Activated T-helper 2 cell treated with anti-CD3 and anti-CD28 coated beads, Interferon-gamma antibody, Interleukin-2, Interleukin-4, amounts not matched to agents 10 μg/mL and 5 μg/mL and 100 μg/mL, durations not matched to agents 14 hours and 24 hours and 36 hours (primary cell): ENCODE data around the gene KCNK7. TPM values are rescaled to one million over a fixed set of nuclear protein-coding genes. Genes with fewer than 3 reads are reported as not detected.

ENCODE experiments used
- DNase-seq: peaks from one replicate; pipeline ENCODE4 v3.0.0; 2021; ENCODE audit warnings: low spot score
- H3K27ac Mint-ChIP-seq: one replicate; pipeline ENCODE4 v1.8.0; 2021; ENCODE audit warnings: mixed read lengths
- H3K27me3 Mint-ChIP-seq: one replicate; pipeline ENCODE4 v1.8.0; 2021; ENCODE audit warnings: low read depth, mixed read lengths
- H3K36me3 Mint-ChIP-seq: one replicate; pipeline ENCODE4 v1.8.0; 2021; ENCODE audit warnings: low read depth, mixed read lengths
- H3K4me1 Mint-ChIP-seq: one replicate; pipeline ENCODE4 v1.8.0; 2021; ENCODE audit warnings: low read depth, mixed read lengths
- H3K4me3 Mint-ChIP-seq: one replicate; pipeline ENCODE4 v1.8.0; 2021; ENCODE audit warnings: low read depth, mild to moderate bottlenecking, moderate library complexity, mixed read lengths
- H3K9me3 Mint-ChIP-seq: one replicate; pipeline ENCODE4 v1.8.0; 2021; ENCODE audit warnings: mixed read lengths
- intact Hi-C: fragments of 100-400 bp; cut with micrococcal nuclease; formaldehyde crosslinking; loops from one replicate; pipeline ENCODE4 v1.15.1; 2023
- total RNA-seq: library from RNA; stranded (reverse); gene quantifications from 2 replicates; pipeline ENCODE4 v1.2.3, GENCODE V29; 2022

KCNK7 gene
- total RNA-seq, 1 donor from 2014 or later = 0.78 TPM

DNA sequence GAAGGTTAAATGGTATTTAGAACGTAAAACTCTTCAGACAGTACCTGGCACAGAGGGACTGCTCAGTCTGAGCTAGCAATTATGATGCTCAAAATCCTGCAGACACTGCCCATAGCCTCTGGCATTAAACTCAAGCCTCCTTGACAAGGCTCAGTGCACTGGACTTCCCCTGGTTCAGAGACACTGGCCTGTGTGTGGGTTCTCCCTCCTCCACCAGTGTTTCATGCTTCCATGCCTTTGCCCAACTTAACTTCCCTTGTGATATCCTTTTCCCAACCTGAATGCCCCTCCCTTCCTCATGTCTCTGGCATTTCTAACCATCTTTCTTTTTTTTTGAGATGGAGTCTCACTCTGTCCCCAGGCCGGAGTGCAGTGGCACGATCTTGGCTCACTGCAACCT lies 46.5 kb downstream of the KCNK7 start:
- H3K4me1 Mint-ChIP-seq = peaks cover 48% of the 10 kb centered on the region
- no peak overlapping the region for H3K4me3 Mint-ChIP-seq
- no peak overlapping the region for H3K27ac Mint-ChIP-seq
- intact Hi-C loops = no loop called here
- H3K27me3 Mint-ChIP-seq = no peaks in the 10 kb centered on the region
- H3K9me3 Mint-ChIP-seq = no peaks in the 10 kb centered on the region
- DNase-seq = no peak
- H3K36me3 Mint-ChIP-seq = peaks cover 59% of the 10 kb centered on the region

GRCh38 chr11:65548395-65548794 lies 47.2 kb downstream of the KCNK7 start:
- no peaks in the 10 kb centered on the region for H3K9me3 Mint-ChIP-seq
- intact Hi-C loops = no loop called here
- peak overlapping the region; percentile 14 for H3K4me3 Mint-ChIP-seq
- DNase-seq = no peak
- H3K4me1 Mint-ChIP-seq = peaks cover 48% of the 10 kb centered on the region
- H3K36me3 Mint-ChIP-seq = peaks cover 63% of the 10 kb centered on the region
- peak overlapping the region; percentile 20 for H3K27ac Mint-ChIP-seq
- H3K27me3 Mint-ChIP-seq = no peaks in the 10 kb centered on the region

DNA sequence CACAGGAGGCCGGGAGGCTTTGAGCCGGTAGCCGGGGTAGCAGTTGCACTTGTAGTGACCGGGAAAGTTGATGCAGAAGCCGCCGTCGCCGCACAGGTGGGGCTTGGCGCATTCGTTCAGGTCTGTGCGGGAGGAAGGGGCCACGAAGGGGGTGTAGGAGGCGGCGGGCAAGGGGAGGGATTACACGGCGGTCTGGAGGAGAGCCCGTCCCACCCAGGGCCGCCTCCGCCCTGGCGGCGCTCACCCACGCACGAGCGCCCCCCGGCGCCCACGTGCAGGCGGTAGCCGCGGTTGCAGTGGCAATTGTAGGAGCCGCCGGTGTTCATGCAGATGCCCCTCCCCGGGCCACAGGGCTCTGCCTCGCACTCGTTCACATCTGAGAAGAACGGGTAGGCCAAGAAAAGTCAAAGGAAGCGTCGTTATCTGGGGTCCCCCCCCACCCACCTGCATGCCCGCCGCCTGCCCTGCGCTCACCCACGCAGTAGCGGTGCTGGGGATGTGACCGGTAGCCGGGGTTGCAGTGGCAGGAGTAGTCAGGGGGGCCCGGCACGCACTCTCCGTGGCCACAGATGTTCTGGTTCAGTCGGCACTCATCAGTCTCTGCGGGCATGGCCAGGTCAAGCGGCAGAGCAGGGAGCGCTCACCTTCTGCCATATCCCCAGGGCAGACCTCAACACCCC lies 48.0 kb downstream of the KCNK7 start:
- H3K27ac Mint-ChIP-seq = peak overlapping the region; percentile 20
- no peaks in the 10 kb centered on the region for H3K27me3 Mint-ChIP-seq
- DNase-seq = no peak
- intact Hi-C loops = no loop called here
- H3K4me3 Mint-ChIP-seq = no peak overlapping the region
- H3K4me1 Mint-ChIP-seq = peaks cover 44% of the 10 kb centered on the region
- H3K36me3 Mint-ChIP-seq = peaks cover 67% of the 10 kb centered on the region
- H3K9me3 Mint-ChIP-seq = no peaks in the 10 kb centered on the region

DNA sequence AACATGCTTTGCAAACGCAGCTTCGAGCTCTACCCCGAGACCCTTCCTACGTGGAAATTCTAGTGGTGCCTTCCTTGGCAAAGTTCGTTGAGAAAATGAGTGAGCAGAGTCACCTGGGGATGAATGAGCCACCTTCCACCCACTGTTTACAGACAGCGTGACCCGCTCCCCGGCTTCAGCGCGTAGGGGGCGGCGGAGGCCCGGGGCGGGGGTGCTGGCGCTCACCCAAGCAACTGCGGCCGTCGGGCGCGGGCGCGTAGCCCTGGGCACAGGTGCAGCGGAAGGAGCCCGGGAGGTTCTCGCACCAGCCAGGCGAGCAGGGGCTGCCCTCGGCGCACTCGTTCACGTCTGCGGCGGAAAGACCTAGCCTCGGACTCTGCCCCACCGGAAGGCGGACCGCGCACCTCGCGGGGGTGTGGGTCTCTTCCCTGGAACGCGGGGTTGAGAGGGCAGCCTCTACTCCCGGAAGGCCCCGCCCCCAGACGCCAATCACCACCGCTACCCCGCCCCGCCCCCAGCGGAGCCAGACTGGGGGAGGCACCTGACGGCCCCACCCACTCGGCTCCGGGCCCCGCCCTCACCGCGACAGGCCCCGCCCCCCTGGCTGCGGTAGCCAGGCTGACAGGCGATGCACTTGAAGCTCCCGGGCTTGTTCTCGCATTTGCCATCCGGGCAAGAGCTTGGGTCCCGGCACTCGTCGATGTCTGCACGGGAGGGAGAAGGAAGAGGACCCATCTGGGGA lies 49.2 kb downstream of the KCNK7 start:
- Mint-ChIP-seq H3K4me1 (peaks cover 35% of the 10 kb centered on the region), H3K36me3 (peaks cover 60% of the 10 kb centered on the region), H3K4me3 (peak overlapping the region; percentile 76), H3K27ac (peak overlapping the region; percentile 81), H3K27me3 (no peaks in the 10 kb centered on the region), H3K9me3 (no peaks in the 10 kb centered on the region)
- DNase-seq = peak; percentile 97
- intact Hi-C loops = loop anchor here (1.0 kb wide), 2 partner anchors 24 to 29 kb away; partner anchors contain the start of gene ZNRD2

- Mint-ChIP-seq H3K27ac (peak overlapping the region; percentile 81), H3K9me3 (no peaks in the 10 kb centered on the region), H3K4me1 (peaks cover 35% of the 10 kb centered on the region), H3K4me3 (peak overlapping the region; percentile 76), H3K36me3 (peaks cover 55% of the 10 kb centered on the region), H3K27me3 (no peaks in the 10 kb centered on the region)
- intact Hi-C loops = loop anchor here (1.0 kb wide), 2 partner anchors 24 to 29 kb away; partner anchors contain the start of gene ZNRD2
- no peak for DNase-seq
These were observed 49.8 kb downstream of the KCNK7 start for GRCh38 chr11:65545853-65546216.

Other genes with a start within 250 kb of the KCNK7 start
- 1.3 and 1.6 TPM in 2 replicates for gene TIGD3, start 241.0 kb downstream of the KCNK7 start, total RNA-seq
- 14.6 and 16.3 TPM in 2 replicates for gene SLC25A45, start 213.2 kb downstream of the KCNK7 start, total RNA-seq
- 39.7 and 39.8 TPM in 2 replicates for gene FRMD8, start 209.2 kb downstream of the KCNK7 start, total RNA-seq
- 422 and 430 TPM in 2 replicates for gene NEAT1, start 173.0 kb downstream of the KCNK7 start, total RNA-seq
- 4,338 and 4,347 TPM in 2 replicates for gene MALAT1, start 96.8 kb downstream of the KCNK7 start, total RNA-seq
- gene SCYL1, start 70.7 kb downstream of the KCNK7 start, total RNA-seq = 94.4 and 95.8 TPM in 2 replicates
- 85.3 and 86.4 TPM in 2 replicates for gene LTBP3, start 37.4 kb downstream of the KCNK7 start, total RNA-seq
- 63.6 and 63.8 TPM in 2 replicates for gene ZNRD2, start 25.3 kb downstream of the KCNK7 start, total RNA-seq
- gene FAM89B, start 23.3 kb downstream of the KCNK7 start, total RNA-seq = 31.5 and 32.0 TPM in 2 replicates
- gene EHBP1L1, start 19.7 kb downstream of the KCNK7 start, total RNA-seq = 163 and 168 TPM in 2 replicates
- 84.6 and 88.6 TPM in 2 replicates for gene MAP3K11, start 18.4 kb upstream of the KCNK7 start, total RNA-seq
- 40.1 and 43.6 TPM in 2 replicates for gene PCNX3, start 20.0 kb upstream of the KCNK7 start, total RNA-seq
- 128 and 135 TPM in 2 replicates for gene SIPA1, start 42.3 kb upstream of the KCNK7 start, total RNA-seq
- gene RELA, start 67.1 kb upstream of the KCNK7 start, total RNA-seq = 86.9 and 89.3 TPM in 2 replicates
- gene KAT5, start 116.5 kb upstream of the KCNK7 start, total RNA-seq = 76.3 and 79.4 TPM in 2 replicates
- gene RNASEH2C, start 125.0 kb upstream of the KCNK7 start, total RNA-seq = 85.0 and 94.0 TPM in 2 replicates
- gene AP5B1, start 185.2 kb upstream of the KCNK7 start, total RNA-seq = 24.6 and 24.9 TPM in 2 replicates
- 0.16 TPM in 2 replicates for gene OVOL1, start 191.3 kb upstream of the KCNK7 start, total RNA-seq
- 0.64 and 0.96 TPM in 2 replicates for gene SNX32, start 238.2 kb upstream of the KCNK7 start, total RNA-seq